Kidney (tissue), 14 donors: ENCODE data around the gene CCDC8. TPM values are rescaled to one million over a fixed set of nuclear protein-coding genes. Genes with fewer than 3 reads are reported as not detected.

Experiments
- DNase-seq, 5 donors: peaks; one replicate each; pipeline ENCODE4 v3.0.0-alpha.2; 2013 to 2020
- FAIRE-seq: peaks from 2 replicates; lab custom pipeline; 2012; peaks lifted over from hg19 to GRCh38; lab: Jason Lieb, UNC
- H3K27ac ChIP-seq, 2 donors: one replicate each; pipeline ENCODE4 v1.7.0; 2013; ENCODE audit warnings: low read depth in 2 of 2, low read length in 2 of 2, inconsistent platforms in 1 of 2
- H3K27me3 ChIP-seq: one replicate; pipeline ENCODE4 v1.7.1; 2013; ENCODE audit warnings: low read length, inconsistent platforms; ENCODE audit not compliant: control insufficient read depth, insufficient read depth
- H3K36me3 ChIP-seq, 3 donors: one replicate each; pipeline versions ENCODE4 v1.7.0 to v1.7.1; 2013; ENCODE audit warnings: low read length in 3 of 3, control low read depth in 1 of 3, inconsistent platforms in 1 of 3; ENCODE audit not compliant: insufficient read depth in 3 of 3, control insufficient read depth in 2 of 3
- H3K4me1 ChIP-seq, 3 donors: one replicate each; pipeline versions ENCODE4 v1.7.0 to v1.7.1; 2013; ENCODE audit warnings: low read length in 3 of 3, inconsistent platforms in 1 of 3, low read depth in 1 of 3; ENCODE audit not compliant: control insufficient read depth in 2 of 3, insufficient read depth in 2 of 3
- H3K4me3 ChIP-seq, 3 donors: one replicate each; pipeline versions ENCODE4 v1.7.0 to v1.8.1; 2013; ENCODE audit warnings: low read length in 3 of 3, control low read depth in 1 of 3, inconsistent platforms in 1 of 3
- H3K9ac ChIP-seq, 3 donors: one replicate each; pipeline versions ENCODE4 v1.7.0 to v1.7.1; 2013; ENCODE audit warnings: low read length in 3 of 3, control low read depth in 1 of 3, inconsistent platforms in 1 of 3
- H3K9me3 ChIP-seq, 3 donors: one replicate each; pipeline versions ENCODE4 v1.7.0 to v1.7.1; 2013; ENCODE audit warnings: low read length in 3 of 3, control low read depth in 1 of 3, inconsistent platforms in 1 of 3; ENCODE audit not compliant: control insufficient read depth in 2 of 3, insufficient read depth in 1 of 3
- intact Hi-C: fragments of 100-400 bp; cut with DNase I; formaldehyde crosslinking; loops from one replicate; pipeline ENCODE4 v1.11.1; 2022
- polyA plus RNA-seq: library from polyadenylated mRNA; stranded (reverse); fragments of 350-450 nt; fragmentation: Illumina TruSeq; extraction: RNeasy Lipid Tissue Mini Kit (QIAGEN cat#74804); gene quantifications from one replicate; pipeline ENCODE4 v1.2.3, GENCODE V29; 2014; ENCODE audit warnings: low read depth, low replicate concordance; ENCODE audit not compliant: insufficient read depth
- total RNA-seq: library from RNA; stranded (reverse); fragmentation: NEBNext Ultra II Directional; extraction: Animal tissue kit (Norgen Biotek cat#: 25700); gene quantifications from one replicate; pipeline ENCODE4 v1.2.1, GENCODE V29; 2021
- TF ChIP-seq, protein P1 (sequence below): IDR thresholded peaks from 3 replicates; pipeline ENCODE4 v1.5.1; 2012; ENCODE audit warnings: mild to moderate bottlenecking, moderate library complexity, borderline replicate concordance; ENCODE audit not compliant: insufficient read depth; ENCODE audit errors: extremely low read depth
- donor health status: control.
- donor health status: control.
- donor health status: control.
- donor health status: control.
- donor health status: control.
- donor health status: DM: yes; HTN: yes; CAD: no.
- donor health status: Normal renal cell carcinoma (clear cell type).

Gene CCDC8
- total and polyA plus RNA-seq, 2 donors from 2014 or later, result 18.9 to 21.0 TPM

GRCh38 chr19:46428239-46429135 is 15.1 kb upstream of the CCDC8 start, which contains the start of gene PNMA8C:
PNMA8C (minus strand) TSS chr19:46428936; CDS start chr19:46428359, 577 bp downstream.
- no peak for FAIRE-seq
- Histone ChIP-seq H3K4me1 (peaks cover 2 to 9% (median 8%) of the 10 kb centered on the region in 3 donors), H3K4me3 (peak within 1 kb of the TSS in 1 of 3 donors; percentile 35), H3K36me3 (no peaks in the 10 kb centered on the region), H3K9ac (no peak within 1 kb of the TSS), H3K27ac (no peak within 1 kb of the TSS), H3K27me3 (no peaks in the 10 kb centered on the region), H3K9me3 (no peaks in the 10 kb centered on the region)
- TF ChIP-seq, protein P1, sequence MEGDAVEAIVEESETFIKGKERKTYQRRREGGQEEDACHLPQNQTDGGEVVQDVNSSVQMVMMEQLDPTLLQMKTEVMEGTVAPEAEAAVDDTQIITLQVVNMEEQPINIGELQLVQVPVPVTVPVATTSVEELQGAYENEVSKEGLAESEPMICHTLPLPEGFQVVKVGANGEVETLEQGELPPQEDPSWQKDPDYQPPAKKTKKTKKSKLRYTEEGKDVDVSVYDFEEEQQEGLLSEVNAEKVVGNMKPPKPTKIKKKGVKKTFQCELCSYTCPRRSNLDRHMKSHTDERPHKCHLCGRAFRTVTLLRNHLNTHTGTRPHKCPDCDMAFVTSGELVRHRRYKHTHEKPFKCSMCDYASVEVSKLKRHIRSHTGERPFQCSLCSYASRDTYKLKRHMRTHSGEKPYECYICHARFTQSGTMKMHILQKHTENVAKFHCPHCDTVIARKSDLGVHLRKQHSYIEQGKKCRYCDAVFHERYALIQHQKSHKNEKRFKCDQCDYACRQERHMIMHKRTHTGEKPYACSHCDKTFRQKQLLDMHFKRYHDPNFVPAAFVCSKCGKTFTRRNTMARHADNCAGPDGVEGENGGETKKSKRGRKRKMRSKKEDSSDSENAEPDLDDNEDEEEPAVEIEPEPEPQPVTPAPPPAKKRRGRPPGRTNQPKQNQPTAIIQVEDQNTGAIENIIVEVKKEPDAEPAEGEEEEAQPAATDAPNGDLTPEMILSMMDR, result no peak
- intact Hi-C loops, result no loop called here
- DNase-seq, result peak; percentile 86 to 94 (median 92)

GRCh38 chr19:46427518-46428045 is 14.2 kb upstream of the CCDC8 start:
- H3K27ac ChIP-seq, result no peak overlapping the region
- peaks cover 2 to 9% (median 8%) of the 10 kb centered on the region in 3 donors for H3K4me1 ChIP-seq
- no peak overlapping the region for H3K4me3 ChIP-seq
- TF ChIP-seq, protein P1, result no peak
- intact Hi-C loops, result no loop called here
- no peak overlapping the region for H3K9ac ChIP-seq
- H3K36me3 ChIP-seq, result no peaks in the 10 kb centered on the region
- DNase-seq (peak in 1 of 5 donors; percentile 69), FAIRE-seq (no peak)
- no peaks in the 10 kb centered on the region for H3K27me3 ChIP-seq
- H3K9me3 ChIP-seq, result no peaks in the 10 kb centered on the region

- H3K9ac ChIP-seq, result peak overlapping the region; percentile 31 to 59 (median 52)
- intact Hi-C loops, result no loop called here
- H3K9me3 ChIP-seq, result no peaks in the 10 kb centered on the region
- FAIRE-seq (no peak), DNase-seq (peak; percentile 90 to 96 (median 94))
- H3K4me1 ChIP-seq, result peaks cover 2 to 9% (median 8%) of the 10 kb centered on the region in 3 donors
- peak overlapping the region; percentile 73 to 80 for H3K27ac ChIP-seq
- no peaks in the 10 kb centered on the region for H3K36me3 ChIP-seq
- H3K4me3 ChIP-seq, result peak overlapping the region; percentile 78 to 83 (median 79)
- H3K27me3 ChIP-seq, result no peaks in the 10 kb centered on the region
- TF ChIP-seq, protein P1, result no peak
Measured at GRCh38 chr19:46426506-46427162, 13.3 kb upstream of the CCDC8 start.
